Fibroblast of lung (primary cell): ENCODE results near the gene ELAVL2. TPM values are rescaled to one million over a fixed set of nuclear protein-coding genes. Genes with fewer than 3 reads are reported as not detected.

Experiments used
- DNase-seq, 2 donors: peaks; one replicate each; pipeline versions ENCODE4 v3.0.0 to v3.0.0-alpha.2; 2010; ENCODE audit warnings: low read depth in 2 of 2
- H2AFZ ChIP-seq: 2 replicates; pipeline ENCODE4 v1.5.1; 2012; ENCODE audit warnings: low read length, control low read depth, inconsistent platforms
- H3K27ac ChIP-seq: 2 replicates; pipeline ENCODE4 v1.5.1; 2011; ENCODE audit warnings: low read length, control low read depth; ENCODE audit not compliant: insufficient read depth
- H3K27me3 ChIP-seq: 2 replicates; pipeline ENCODE4 v1.5.1; 2011; ENCODE audit warnings: mild to moderate bottlenecking, low read length; ENCODE audit not compliant: control insufficient read depth, insufficient read depth
- H3K36me3 ChIP-seq: 2 replicates; pipeline ENCODE4 v1.5.1; 2011; ENCODE audit warnings: low read length; ENCODE audit not compliant: control insufficient read depth, insufficient read depth
- H3K4me1 ChIP-seq: 2 replicates; pipeline ENCODE4 v1.5.1; 2011; ENCODE audit warnings: low read length; ENCODE audit not compliant: control insufficient read depth, insufficient read depth; ENCODE audit errors: extremely low read depth
- H3K4me2 ChIP-seq: 2 replicates; pipeline ENCODE4 v1.5.1; 2011; ENCODE audit warnings: low read length, control low read depth; ENCODE audit not compliant: insufficient read depth; ENCODE audit errors: extremely low read depth
- H3K4me3 ChIP-seq, 4 experiments: fragments of 200-600 bp in 1 of 4; sonication (generic) in 1 of 4; replicated peaks in 1 of 4; 2 replicates each; pipeline ENCODE4 v1.5.1; 2011 to 2016; ENCODE audit warnings: low read length in 4 of 4, low read depth in 3 of 4, mild to moderate bottlenecking in 3 of 4, control low read depth in 2 of 4, inconsistent platforms in 1 of 4, mixed read lengths in 1 of 4; ENCODE audit not compliant: insufficient read depth in 1 of 4; ENCODE audit errors: control extremely low read depth in 1 of 4
- H3K79me2 ChIP-seq: 2 replicates; pipeline ENCODE4 v1.5.1; 2012; ENCODE audit warnings: mild to moderate bottlenecking, low read length, inconsistent platforms; ENCODE audit not compliant: control insufficient read depth, insufficient read depth
- H3K9ac ChIP-seq: 2 replicates; pipeline ENCODE4 v1.5.1; 2011; ENCODE audit warnings: mild to moderate bottlenecking, low read length, control low read depth; ENCODE audit not compliant: insufficient read depth
- H3K9me3 ChIP-seq: 2 replicates; pipeline ENCODE4 v1.5.1; 2012; ENCODE audit warnings: low read depth, low read length; ENCODE audit not compliant: control insufficient read depth, insufficient read depth
- H4K20me1 ChIP-seq: 2 replicates; pipeline ENCODE4 v1.5.1; 2011; ENCODE audit warnings: low read length; ENCODE audit not compliant: control insufficient read depth, insufficient read depth; ENCODE audit errors: extremely low read depth
- EZH2 ChIP-seq: IDR thresholded peaks from 2 replicates; pipeline ENCODE4 v1.5.1; 2012; ENCODE audit warnings: low read length, control low read depth, mild to moderate bottlenecking; ENCODE audit errors: missing control alignments
- polyA plus RNA-seq, 2 donors: library from polyadenylated mRNA; depleted of rRNA in 1 of 2; stranded (reverse) in 1 of 2; unstranded in 1 of 2; fragments of >200 nt; gene quantifications; 2 replicates each; pipeline ENCODE4 v1.2.1, GENCODE V29; 2011 to 2012; ENCODE audit warnings: missing spikeins in 1 of 2
- total RNA-seq: library from RNA; depleted of rRNA; stranded (reverse); fragments of >200 nt; gene quantifications from 2 replicates; pipeline ENCODE4 v1.2.1, GENCODE V29; 2014
- TF ChIP-seq, protein P1 (sequence below), 2 donors: IDR thresholded peaks in 1 of 2; conservative IDR thresholded peaks in 1 of 2; 1 replicate in 1 of 2; 2 replicates in 1 of 2; pipeline ENCODE4 v1.5.1; 2011 to 2012; ENCODE audit warnings: low read length in 2 of 2, control low read depth in 1 of 2, inconsistent platforms in 1 of 2, low read depth in 1 of 2, mild to moderate bottlenecking in 1 of 2

Gene ELAVL2
- total and polyA plus RNA-seq, 2 donors (not counting 1 experiment from before 2014, with no cell fraction given): under 0.01 to 0.03 TPM

DNA sequence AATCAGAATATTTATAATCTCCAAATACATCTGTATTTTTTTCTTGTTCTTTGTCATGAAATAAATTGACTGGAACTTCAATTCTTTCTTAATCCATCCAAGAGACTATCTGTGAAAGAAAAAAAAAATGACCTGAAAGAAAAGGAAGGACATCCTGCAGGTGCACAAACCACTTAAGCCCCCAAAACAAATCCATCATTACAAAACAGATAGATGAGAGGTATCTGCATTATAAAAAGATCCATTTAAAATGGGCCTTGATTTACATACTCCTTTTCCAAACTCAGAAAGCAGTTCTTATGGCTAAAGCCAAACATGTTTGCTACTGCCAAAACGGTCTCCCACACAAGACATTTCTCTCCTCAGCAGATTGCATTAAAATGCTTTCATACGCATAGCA lies 85.5 kb downstream of the ELAVL2 start:
- Histone ChIP-seq H3K9me3 (no peaks in the 10 kb centered on the region), H3K4me1 (no peaks in the 10 kb centered on the region), H4K20me1 (no peaks in the 10 kb centered on the region), H3K27ac (no peak overlapping the region), H3K4me3 (no peak overlapping the region), H3K79me2 (no peaks in the 10 kb centered on the region), H3K36me3 (no peaks in the 10 kb centered on the region), H2AFZ (no peak overlapping the region), H3K9ac (no peak overlapping the region), H3K4me2 (no peak overlapping the region), H3K27me3 (no peaks in the 10 kb centered on the region)
- TF ChIP-seq, protein P1, sequence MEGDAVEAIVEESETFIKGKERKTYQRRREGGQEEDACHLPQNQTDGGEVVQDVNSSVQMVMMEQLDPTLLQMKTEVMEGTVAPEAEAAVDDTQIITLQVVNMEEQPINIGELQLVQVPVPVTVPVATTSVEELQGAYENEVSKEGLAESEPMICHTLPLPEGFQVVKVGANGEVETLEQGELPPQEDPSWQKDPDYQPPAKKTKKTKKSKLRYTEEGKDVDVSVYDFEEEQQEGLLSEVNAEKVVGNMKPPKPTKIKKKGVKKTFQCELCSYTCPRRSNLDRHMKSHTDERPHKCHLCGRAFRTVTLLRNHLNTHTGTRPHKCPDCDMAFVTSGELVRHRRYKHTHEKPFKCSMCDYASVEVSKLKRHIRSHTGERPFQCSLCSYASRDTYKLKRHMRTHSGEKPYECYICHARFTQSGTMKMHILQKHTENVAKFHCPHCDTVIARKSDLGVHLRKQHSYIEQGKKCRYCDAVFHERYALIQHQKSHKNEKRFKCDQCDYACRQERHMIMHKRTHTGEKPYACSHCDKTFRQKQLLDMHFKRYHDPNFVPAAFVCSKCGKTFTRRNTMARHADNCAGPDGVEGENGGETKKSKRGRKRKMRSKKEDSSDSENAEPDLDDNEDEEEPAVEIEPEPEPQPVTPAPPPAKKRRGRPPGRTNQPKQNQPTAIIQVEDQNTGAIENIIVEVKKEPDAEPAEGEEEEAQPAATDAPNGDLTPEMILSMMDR (conservative IDR thresholded peaks at IDR 0.05 in 1 of 2, IDR thresholded peaks at IDR 0.05 in 1 of 2; ENCODE audit: low read depth in 1 of 2, low read length in 2 of 2): no peak
- no peak for DNase-seq

DNA sequence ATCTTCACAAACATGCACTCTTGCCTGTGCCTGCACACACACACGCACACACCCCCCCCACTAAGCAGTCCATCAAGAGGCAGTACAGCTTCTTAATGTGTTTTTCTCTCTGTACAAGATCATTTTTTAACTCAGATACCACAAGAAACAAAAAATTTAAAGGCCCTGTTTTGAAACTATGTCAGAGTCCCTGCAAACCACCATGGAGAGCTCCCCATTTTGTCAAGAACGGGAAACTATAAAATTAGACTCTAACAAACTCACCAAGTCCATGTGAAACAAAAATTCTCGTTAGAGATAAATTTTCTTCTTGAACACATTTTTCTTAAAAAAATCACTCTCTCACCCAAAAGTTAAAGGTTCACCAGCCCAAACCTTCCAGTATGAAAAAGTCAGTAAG lies 86.3 kb downstream of the ELAVL2 start:
- Histone ChIP-seq H3K4me1 (no peaks in the 10 kb centered on the region), H3K36me3 (no peaks in the 10 kb centered on the region), H3K4me3 (no peak overlapping the region), H3K79me2 (no peaks in the 10 kb centered on the region), H3K27me3 (no peaks in the 10 kb centered on the region), H3K4me2 (no peak overlapping the region), H3K27ac (no peak overlapping the region), H4K20me1 (no peaks in the 10 kb centered on the region), H3K9ac (no peak overlapping the region), H2AFZ (no peak overlapping the region), H3K9me3 (no peaks in the 10 kb centered on the region)
- TF ChIP-seq, protein P1 (conservative IDR thresholded peaks at IDR 0.05 in 1 of 2, IDR thresholded peaks at IDR 0.05 in 1 of 2; ENCODE audit: low read depth in 1 of 2, low read length in 2 of 2): no peak
- TF ChIP-seq EZH2: no peak
- no peak for DNase-seq

DNA sequence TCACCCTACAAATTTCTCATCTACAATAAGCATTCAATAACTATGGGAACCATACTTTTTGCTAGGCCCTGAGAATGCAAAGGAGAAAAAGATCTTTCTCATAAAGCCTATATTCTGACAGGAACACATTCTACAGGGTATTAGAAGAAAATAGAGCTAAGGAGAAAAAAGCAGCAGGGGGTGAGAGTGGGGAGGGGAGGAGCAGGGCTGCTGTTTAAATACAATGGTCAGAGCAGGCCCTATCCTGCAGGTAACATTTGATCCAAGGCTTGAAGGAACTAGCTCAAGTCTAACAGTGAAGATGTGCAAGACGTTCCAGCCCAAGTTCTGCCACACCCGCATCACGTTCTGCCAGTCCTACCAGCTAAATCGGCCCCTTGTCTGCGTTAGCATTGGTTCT lies 89.7 kb downstream of the ELAVL2 start:
- H3K27ac ChIP-seq: no peak overlapping the region
- no peaks in the 10 kb centered on the region for H4K20me1 ChIP-seq
- no peak overlapping the region for H3K4me3 ChIP-seq
- H3K9me3 ChIP-seq: no peaks in the 10 kb centered on the region
- no peaks in the 10 kb centered on the region for H3K27me3 ChIP-seq
- no peak overlapping the region for H2AFZ ChIP-seq
- H3K4me1 ChIP-seq: no peaks in the 10 kb centered on the region
- H3K79me2 ChIP-seq: no peaks in the 10 kb centered on the region
- no peaks in the 10 kb centered on the region for H3K36me3 ChIP-seq
- no peak for TF ChIP-seq EZH2
- TF ChIP-seq, protein P1 (conservative IDR thresholded peaks at IDR 0.05 in 1 of 2, IDR thresholded peaks at IDR 0.05 in 1 of 2; ENCODE audit: low read depth in 1 of 2, low read length in 2 of 2): no peak
- H3K4me2 ChIP-seq: no peak overlapping the region
- no peak overlapping the region for H3K9ac ChIP-seq
- DNase-seq: no peak
